SKM-1 (cell line): ENCODE measurements around the gene NCKAP5.

Source experiments
- DNase-seq: peaks from one replicate; lab custom pipeline; 2025; ENCODE audit not compliant: unreplicated experiment; lab: John Stamatoyannopoulos, UW

Gene NCKAP5

DNA sequence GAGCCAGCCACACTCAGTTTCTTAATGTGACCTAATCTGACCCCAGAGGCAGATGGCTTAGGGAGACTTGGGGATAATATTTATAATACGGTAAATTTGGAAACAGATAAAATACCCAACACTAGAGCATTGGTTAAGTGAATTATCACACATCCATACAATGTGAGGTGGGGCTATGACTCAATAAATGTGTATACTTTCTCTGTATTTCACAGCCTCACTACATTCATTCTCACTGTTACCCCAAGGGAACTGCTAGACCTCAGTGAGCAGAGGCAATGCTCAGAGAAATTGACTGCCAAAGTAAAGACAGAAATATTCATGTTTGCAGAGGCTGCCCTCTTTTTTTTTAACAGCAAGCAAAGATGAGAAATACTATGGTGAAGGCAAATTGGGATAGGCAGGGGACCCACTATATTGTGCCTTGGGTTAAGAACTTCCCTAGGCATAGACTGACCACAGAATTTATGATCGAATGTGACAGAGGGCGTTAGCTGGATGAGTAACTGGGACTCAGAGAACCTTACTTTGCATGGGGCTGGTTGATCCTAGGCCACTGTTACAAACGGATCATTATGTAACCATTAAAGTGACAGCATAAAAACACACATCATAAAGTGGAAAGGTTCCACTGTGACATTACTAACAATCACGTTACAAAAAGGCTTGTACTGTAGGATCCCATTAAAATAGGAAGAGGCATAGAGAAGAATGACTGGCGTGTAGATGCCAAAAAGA lies 652.3 kb downstream of the NCKAP5 start:
- no peak for DNase-seq

DNA sequence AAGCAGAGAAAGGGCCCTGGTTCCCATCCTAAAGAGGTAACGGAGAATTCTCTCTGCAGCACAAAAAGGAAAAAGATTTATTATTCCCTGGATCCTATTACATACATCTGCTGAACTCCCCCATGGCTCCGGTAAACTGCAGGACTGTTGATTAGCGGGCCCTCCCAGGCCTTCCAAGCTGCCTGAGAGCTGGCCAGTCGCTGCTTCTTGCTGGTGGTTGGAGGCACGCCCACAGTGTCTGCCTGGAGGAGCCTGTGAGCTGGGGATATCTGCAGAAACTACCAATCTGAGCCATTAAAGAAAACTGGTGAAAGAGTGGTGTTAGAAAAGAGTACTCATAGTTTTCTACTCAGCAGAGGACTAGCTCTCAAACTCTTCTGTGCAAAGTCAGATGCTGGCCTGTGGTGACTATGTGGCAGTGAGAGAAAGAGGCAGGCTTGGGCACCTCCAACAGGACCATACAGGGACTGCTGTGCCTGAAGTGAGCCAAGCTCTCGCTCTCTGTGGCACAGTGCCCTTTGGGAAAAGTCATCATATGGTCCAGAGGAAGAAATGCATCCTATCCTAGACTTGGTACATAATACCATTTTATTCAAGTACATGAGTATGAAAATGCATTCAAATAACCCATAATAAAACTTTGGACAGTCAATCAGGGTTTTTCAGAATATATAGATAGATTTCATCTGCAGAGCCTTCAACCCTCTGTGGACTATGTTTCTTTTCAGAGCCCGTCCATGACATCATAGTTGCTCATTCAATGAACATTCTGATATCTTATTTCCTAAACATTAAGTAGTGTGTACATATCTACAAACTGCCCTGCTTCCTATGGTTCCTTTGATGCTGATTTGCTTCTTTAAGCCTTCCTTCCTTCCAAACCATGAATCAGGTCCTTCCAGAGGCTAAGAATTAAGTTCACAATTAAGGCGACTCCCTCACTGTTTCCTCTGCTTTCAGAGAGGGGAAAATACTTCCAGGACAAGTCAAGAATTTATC lies 656.2 kb downstream of the NCKAP5 start:
- no peak for DNase-seq

DNA sequence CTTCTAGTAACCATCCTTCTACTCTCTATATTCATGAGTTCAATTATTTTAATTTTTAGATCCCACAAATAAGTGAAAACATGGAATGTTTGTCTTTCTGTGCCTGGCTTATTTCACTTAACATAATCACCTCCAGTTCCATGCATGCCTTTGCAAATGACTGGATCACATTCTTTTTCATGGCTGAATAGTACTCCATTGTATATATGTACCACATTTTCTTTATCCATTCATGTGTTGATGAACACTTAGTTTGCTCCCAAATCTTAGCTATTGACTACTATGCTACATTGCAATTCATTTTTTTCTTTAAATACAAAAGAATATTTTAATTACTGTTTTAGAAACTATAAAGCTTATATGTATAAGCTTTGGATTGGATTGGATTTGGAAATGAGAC lies 657.8 kb downstream of the NCKAP5 start:
- DNase-seq, result no peak

DNA sequence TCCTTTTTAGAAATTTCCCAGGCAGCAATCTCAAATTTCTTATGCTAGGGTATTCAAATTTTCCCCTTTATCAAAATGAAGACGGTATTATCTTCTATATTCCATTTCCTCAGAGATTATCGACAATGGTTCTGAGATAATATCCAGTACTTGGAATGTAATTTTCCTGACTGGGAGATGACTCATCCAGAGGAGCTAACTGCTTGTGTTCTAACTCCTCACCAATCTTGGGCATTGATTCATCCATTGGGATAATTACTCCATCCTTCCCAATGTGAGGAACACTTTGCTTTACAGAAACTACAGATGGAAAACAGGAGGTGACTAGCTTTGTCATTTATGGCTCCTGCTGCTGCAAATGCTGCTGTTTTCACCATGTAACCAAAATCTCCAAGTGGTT lies 658.8 kb downstream of the NCKAP5 start:
- DNase-seq, result no peak

DNA sequence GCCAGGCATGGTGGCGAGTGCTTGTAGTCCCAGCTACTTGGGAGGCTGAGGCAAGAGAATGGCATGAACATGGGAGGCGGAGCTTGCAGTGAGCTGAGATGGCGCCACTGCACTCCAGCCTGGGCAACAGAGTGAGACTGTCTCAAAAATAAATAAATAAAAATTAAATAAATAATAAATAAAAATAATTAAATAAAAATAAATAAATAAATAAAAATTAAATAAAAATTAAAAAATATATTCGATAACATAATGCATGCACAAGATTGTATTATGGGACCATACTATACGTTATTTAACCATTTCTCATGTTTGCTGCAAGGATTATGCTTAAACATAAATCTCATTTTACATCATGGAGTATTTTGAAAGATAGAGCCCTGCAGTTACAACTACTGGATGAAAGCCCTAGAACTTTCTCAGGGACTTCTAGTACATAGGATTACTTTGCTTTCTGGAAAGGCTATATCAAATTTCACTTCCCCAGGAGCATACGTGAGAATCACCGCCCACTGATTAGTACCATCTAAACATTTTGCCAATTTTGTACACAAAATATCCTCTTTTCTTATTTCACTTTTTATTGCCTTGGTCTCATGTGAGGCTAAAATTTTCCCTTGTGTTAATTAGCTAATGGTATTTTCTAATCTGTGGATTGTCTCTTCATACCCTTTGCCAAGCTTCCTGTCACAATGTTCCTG lies 664.0 kb downstream of the NCKAP5 start:
- no peak for DNase-seq

DNA sequence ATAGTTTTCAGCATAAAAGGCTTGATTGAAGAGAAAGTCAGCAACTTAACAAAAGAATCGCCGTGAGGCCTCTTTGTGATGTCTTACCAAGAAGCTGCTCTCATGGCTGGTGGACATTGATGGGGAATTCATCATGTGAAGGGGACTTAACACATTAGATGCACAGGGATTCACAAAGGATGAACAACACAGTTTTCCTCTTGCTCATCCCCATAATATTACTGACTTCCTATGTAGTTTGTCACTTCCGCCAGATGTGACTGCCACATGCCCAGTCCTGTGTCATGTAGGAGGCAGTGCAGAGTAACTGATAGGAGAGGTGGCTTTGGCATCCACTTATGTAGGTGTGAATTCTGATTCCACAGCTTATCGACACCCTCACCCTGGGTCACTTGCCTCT lies 665.6 kb downstream of the NCKAP5 start:
- DNase-seq, result no peak

DNA sequence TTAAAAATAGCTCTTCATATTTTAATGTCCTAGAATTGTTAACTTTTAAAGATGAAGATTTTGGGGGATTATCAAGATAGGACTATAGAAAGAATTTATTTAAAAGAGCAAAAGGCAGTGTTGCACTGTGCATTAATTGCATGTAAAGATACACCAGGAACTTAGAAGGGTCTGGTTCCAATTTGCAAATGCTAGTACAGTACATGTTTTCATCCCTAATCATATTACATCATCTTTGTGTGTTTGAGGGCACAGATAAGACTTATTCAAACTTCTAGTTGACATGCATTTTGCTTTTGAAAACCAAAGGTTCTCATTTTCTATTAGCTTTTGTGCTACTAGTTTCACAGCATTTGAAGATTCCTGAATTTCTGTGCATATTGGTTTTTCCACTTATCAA lies 666.6 kb downstream of the NCKAP5 start:
- no peak for DNase-seq

DNA sequence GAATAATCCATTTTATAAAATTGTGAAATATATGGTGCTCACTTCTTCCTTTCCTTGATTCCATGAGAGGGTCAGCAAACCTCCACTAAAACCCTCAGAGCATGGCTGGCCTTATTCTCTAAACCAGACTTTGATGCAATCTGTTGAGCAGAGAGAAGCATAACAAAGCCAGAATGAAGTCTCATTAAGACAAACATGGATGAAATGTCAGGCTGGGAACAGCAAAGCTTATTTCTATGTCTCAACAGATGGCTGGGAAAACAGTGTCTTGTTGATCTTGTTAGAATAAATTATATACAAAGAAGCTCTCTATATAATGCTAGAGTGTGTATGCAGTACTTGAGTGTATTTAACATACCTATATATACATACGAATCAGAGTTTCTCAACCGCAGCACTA lies 671.2 kb downstream of the NCKAP5 start:
- no peak for DNase-seq

DNA sequence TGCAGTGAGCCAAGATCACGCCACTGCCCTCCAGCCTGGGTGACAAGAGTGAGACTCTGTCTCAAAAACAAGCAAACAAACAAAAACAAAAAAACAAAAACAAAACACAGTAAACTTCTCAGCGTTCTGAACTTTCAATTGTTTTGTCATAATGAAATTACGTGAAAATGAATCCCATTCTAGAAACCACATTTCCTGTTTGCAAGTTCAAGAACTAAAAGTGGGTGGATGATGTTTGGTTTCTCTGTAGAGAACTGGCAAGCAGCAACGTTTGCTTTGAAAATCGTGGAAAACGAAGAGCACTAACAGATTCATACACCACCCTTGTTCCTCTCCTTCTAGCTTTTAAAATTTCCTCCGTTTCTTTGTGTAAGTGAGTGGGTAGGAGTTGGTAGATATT lies 672.2 kb downstream of the NCKAP5 start:
- DNase-seq, result no peak

DNA sequence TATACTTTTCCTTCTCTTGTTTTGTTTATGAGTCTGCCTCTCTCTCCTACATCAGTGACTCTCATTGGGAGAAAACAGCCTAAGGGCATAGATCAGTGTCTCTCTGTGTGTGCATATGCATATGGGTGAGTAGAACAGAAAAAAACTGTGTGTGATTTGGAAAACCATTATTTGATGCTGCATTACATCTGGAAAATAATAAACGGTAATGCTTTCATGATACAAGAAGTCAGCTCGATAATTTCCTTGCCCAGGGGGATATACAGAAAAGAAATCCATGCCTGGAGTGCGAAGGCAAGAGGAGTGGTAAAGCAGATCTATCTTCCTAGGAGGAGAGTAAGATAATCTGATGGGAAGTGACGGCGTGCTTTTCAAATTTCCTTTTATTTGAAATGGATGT lies 676.8 kb downstream of the NCKAP5 start:
- no peak for DNase-seq

DNA sequence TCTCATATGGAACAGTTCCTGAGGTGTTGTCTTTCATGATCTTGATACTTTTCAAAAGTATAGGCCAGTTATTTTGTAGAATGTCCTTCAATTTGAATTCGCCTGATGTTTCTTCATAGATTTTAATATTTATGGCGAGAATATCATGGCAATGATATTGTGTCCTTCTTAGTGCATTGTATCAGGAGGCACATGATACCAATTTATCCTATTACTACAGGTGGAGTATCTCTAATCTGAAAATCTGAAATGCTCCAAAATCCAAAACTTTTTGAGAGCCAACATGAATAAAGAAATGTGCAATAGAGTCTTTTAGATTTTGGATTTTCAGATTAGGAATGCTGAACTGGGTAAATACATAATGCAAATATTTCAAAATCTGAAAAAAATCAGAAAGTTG lies 681.7 kb downstream of the NCKAP5 start:
- DNase-seq, result no peak

DNA sequence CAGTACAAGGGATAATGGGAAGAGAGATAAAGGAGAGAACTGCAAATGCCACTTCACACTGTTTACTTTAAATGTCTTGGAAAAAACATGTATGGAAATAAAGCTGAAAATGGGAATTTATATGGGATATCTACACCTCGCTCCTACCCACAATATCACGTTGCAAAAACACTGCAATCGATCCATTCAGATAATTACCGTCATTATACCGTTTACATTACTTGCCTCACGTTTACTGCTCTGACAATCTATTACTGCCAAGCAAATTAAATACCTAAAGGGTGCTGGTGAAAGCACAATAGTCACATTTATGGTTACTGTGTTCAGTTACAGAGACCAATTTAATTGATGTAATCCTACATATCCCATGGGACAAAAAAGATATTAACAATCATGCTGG lies 683.6 kb downstream of the NCKAP5 start:
- DNase-seq, result no peak

DNA sequence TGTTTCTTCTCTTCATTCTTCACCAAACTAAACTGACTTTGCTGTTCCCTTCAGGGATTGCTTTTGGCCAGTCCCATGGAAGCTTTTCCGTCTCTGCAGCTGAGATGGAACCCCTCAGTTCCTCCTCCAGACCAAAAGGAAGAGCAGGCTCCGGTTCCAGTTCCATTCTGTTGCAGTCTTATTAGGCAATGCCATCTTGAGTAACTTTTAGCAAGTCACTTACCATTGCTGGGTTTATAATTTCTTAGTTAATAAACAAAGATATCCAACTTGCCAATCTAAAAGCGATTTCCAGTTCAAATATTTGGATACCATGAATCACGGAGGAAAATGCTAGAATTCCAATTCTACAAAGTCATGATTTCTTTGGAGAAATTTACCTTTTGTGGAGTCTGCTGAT lies 684.0 kb downstream of the NCKAP5 start:
- DNase-seq, result no peak

DNA sequence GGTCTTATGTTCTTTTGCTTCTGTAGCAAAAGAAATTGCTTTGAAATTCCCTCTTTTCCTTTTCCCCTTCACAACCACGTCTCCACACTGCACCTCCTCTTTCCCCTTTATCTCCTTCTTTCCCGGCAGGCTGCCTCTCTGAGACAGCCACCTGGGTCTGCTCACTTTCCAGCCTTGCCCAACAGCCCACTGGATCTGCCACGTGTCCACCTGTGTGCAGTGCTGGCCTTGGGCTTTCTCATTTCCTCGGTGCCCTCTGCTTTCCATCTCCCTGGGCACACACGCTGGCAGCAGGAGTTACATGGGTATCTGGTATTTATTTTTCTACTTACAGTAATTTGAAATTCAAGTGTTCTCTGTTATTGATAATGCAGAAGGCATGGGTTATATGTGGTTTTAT lies 684.8 kb downstream of the NCKAP5 start:
- DNase-seq, result no peak

DNA sequence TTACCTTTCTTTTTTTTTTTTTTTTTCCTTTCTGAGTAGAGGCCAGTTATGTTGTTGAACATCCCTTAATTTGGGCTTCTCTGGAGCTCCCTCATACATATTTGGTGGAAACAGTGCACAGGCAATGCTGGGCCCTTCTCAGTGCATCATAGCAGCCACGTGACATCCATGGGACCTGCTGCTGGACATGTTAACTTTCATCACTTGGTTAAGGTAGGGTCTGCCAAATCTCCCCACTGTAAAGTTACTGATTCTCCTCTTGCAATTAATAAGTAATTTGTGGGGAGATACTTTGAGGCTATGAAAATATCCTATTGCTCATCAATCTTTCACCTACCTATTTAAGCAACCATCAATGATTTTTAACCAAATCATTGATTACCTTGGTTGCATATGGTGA lies 686.7 kb downstream of the NCKAP5 start:
- DNase-seq, result no peak

DNA sequence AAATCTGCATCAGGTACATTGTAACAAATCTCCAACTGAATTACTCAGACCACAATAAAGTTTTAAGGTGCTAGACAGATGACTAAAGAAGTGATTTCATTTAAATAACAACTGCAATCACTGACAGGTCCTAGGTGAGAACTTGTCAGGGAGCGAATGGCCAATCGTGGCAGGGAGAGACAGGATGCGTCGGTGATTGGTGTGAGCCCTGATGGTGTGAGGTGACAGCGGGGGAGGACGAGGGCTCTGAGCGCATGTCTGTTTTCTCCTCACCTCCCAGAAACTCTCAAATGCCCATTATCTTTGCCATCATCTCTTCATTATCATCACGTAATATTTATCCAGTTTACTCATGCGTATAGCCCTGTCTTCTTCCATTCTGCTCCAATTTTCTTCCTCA lies 690.3 kb downstream of the NCKAP5 start:
- no peak for DNase-seq

DNA sequence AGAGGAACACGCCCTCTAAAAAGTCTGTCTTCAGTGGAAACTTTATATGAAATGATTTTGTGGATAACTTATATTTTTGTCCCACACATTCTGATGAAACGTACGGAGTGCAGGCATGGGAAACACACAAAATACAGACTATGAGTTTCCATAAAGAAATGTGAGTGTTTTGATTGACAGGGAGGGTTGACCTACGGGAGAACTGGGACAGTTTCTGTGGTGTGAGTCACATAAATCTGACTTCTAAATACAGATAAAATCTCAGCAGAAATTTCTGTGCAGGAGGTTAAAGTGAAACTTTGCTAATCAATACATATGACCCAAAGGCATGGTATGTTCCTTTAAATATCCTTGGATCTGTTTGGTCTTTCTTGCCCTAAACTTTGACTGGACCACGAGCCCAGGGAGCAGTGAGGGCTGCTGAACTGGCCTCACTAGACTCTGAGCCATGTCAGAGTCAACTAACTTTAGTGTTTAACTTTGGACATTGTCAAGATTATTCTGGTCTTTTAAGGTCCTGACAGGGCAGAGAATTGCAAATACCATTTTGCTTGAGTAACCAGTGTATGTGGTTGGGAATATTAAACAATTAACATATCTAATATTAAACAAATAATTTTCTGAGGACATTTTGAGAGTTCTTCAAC lies 691.4 kb downstream of the NCKAP5 start:
- no peak for DNase-seq

DNA sequence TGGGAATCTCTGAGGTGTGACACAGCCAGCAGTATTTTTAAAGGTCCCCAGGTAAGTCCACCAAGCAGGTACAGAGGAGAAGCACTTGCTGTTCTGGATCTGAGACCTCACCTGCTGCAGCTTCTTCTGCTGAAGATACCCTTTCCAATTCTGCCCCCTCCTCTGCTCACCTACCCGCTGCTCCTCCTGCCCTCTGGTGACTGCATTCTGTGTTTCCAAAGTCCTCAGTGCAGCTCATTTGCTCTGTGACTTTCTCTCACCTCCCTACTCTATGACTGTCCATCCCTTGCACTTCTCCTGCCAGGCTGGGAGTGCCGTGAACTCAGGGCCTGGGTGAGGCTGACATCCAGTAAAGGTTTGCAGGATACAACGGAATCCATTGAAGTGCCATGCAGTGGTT lies 693.1 kb downstream of the NCKAP5 start:
- DNase-seq, result no peak

DNA sequence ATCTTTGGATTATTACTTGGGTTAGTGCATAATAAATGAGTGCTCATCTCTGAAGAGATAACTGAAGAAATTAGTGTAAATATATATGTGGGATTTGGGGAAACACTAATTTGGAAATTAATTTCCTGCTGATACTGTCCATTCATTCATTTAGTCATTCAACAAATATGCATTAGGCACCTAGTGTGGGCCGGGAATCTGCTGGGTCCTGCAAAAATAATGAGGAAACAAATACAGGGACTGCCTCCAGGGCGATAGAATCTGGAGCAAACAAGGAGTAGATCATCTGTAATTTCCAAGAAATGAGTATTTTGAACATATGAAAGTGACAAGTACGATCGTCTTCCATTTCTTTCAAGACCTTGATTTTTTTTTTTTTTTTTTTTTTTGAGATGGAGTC lies 694.5 kb downstream of the NCKAP5 start:
- no peak for DNase-seq

DNA sequence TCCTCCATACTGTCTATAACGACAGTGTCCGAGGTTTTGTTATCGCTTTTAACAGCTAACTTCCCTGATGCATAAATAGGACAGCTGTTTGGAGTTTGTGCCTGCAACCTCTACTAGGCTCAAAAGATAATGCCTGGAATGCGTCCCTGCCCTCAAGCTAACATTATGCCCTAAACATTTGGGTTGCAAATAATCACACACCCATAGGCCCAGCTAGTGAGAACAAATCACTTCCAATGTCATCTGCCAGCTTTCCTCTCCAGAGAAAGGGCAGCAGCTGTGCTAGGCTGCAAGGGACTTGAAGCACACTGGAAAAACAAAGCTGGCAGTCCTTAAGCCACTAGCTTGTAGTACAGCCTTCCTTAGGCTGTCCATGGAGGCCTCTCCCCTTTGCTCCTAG lies 696.4 kb downstream of the NCKAP5 start:
- no peak for DNase-seq

DNA sequence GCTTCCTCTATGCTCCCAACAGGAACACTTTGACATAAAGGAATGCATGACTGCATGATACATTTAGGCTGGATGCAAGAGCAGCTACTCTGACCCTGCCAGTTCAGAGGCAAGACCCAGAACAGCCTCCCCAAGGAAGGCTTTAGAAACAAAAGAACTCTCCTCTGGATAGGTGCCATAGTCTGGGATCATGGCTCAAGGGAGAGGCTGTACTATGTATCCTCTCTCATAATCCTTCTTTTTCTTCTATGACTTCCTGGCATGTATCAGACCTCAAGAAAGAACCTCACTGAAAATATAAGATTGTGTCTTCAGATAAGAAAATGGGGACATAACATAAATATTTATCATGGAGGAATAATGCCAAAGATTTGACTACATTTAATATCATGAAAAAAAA lies 704.3 kb downstream of the NCKAP5 start:
- DNase-seq, result no peak
